22Rv1 (cell line): Measurements from ENCODE around the gene ZFP1.
"Not testable (repeated sequence)": the region's sequence is repeated elsewhere in the genome, so short reads cannot be mapped to it uniquely, and the experiment has no call there.

Experiments used
- H3K27ac ChIP-seq: fragments of 450-650 bp; 2 replicates; pipeline ENCODE4 v1.5.1; 2017
- CTCF ChIP-seq: fragments of 450-650 bp; IDR thresholded peaks from 2 replicates; pipeline ENCODE4 v1.5.1; 2017; ENCODE audit warnings: mild to moderate bottlenecking
- ZFX ChIP-seq: fragments of 450-650 bp; IDR thresholded peaks from 2 replicates; pipeline ENCODE4 v1.6.1; 2017; ENCODE audit warnings: antibody characterized with exemption, borderline replicate concordance

ZFP1 gene

GRCh38 chr16:75206749-75207451, 58.6 kb downstream of the ZFP1 start, which contains the start of gene CTRB2:
Gene CTRB2, minus strand, starts transcription at chr16:75207161. Its CDS starts 20 bp downstream, at chr16:75207141.
- no peak within 1 kb of the TSS for H3K27ac ChIP-seq
- TF ChIP-seq CTCF: no peak
- no peak for TF ChIP-seq ZFX

GRCh38 chr16:75207831-75208230, 59.5 kb downstream of the ZFP1 start:
- no peak for TF ChIP-seq CTCF
- TF ChIP-seq ZFX: no peak
- H3K27ac ChIP-seq: no peak overlapping the region

GRCh38 chr16:75208242-75208825, 60.0 kb downstream of the ZFP1 start:
- TF ChIP-seq ZFX: no peak
- TF ChIP-seq CTCF: no peak
- H3K27ac ChIP-seq: no peak overlapping the region

GRCh38 chr16:75208861-75209505, 60.7 kb downstream of the ZFP1 start:
- TF ChIP-seq CTCF: no peak
- TF ChIP-seq ZFX: no peak
- H3K27ac ChIP-seq: no peak overlapping the region

- not testable (repeated sequence) for H3K27ac ChIP-seq
Measured at GRCh38 chr16:75209514-75209913, 61.2 kb downstream of the ZFP1 start.

- H3K27ac ChIP-seq: no peak overlapping the region
- TF ChIP-seq ZFX (no peak), CTCF (no peak)
Measured at GRCh38 chr16:75209944-75210343, 61.6 kb downstream of the ZFP1 start.

GRCh38 chr16:75211286-75211685, 63.0 kb downstream of the ZFP1 start:
- H3K27ac ChIP-seq: not testable (repeated sequence)

GRCh38 chr16:75216127-75216526, 67.8 kb downstream of the ZFP1 start:
- H3K27ac ChIP-seq: no peak overlapping the region
- no peak for TF ChIP-seq ZFX
- TF ChIP-seq CTCF: no peak
